H1 (cell line): Measurements from ENCODE around the gene ZNF385B. TPM values are rescaled to one million over a fixed set of nuclear protein-coding genes. Genes with fewer than 3 reads are reported as not detected.

Experiments used
- CTCF ChIA-PET: fragments of 300-600 bp; sonication (Branson Sonifier 250); formaldehyde crosslinking; loops from one replicate; lab custom pipeline; 2021; ENCODE audit not compliant: partially characterized antibody; lab: Charles Lee
- POLR2A ChIA-PET: fragments of 300-600 bp; sonication (Branson Sonifier 250); formaldehyde crosslinking; loops from one replicate; lab custom pipeline; 2021; ENCODE audit warnings: inconsistent platforms; ENCODE audit not compliant: partially characterized antibody; lab: Charles Lee
- DNase-seq, 2 experiments: peaks; one replicate each; pipeline versions ENCODE4 v3.0.0 to v3.0.0-alpha.2; 2010 to 2022; ENCODE audit warnings: low spot score in 2 of 2, low read depth in 1 of 2, mixed read lengths in 1 of 2
- FAIRE-seq: peaks from 2 replicates; lab custom pipeline; 2011; peaks lifted over from hg19 to GRCh38; lab: Jason Lieb, UNC
- H2AFZ ChIP-seq: 2 replicates; pipeline ENCODE4 v1.8.1; 2012; ENCODE audit warnings: low read length, inconsistent platforms
- H2AK5ac ChIP-seq: 2 replicates; pipeline ENCODE4 v1.6.1; 2013; ENCODE audit warnings: low read depth, low read length
- H2BK120ac ChIP-seq: replicated peaks from 2 replicates; pipeline ENCODE3; 2013; ENCODE audit warnings: low read depth, low read length, inconsistent platforms
- H2BK12ac ChIP-seq: 2 replicates; pipeline ENCODE4 v1.6.1; 2013; ENCODE audit warnings: low read depth, low read length
- H2BK15ac ChIP-seq: 2 replicates; pipeline ENCODE4 v1.6.1; 2013; ENCODE audit warnings: low read length
- H2BK20ac ChIP-seq: 2 replicates; pipeline ENCODE4 v1.6.1; 2013; ENCODE audit warnings: low read length
- H2BK5ac ChIP-seq: 2 replicates; pipeline ENCODE4 v1.6.1; 2013; ENCODE audit warnings: low read depth, low read length
- H3K14ac ChIP-seq: 2 replicates; pipeline ENCODE4 v1.6.1; 2013; ENCODE audit warnings: inconsistent platforms; ENCODE audit not compliant: insufficient read length
- H3K18ac ChIP-seq: 2 replicates; pipeline ENCODE4 v1.6.1; 2013; ENCODE audit warnings: low read length; ENCODE audit errors: extremely low read depth
- H3K23ac ChIP-seq: 2 replicates; pipeline ENCODE4 v1.6.1; 2013; ENCODE audit warnings: inconsistent platforms; ENCODE audit not compliant: insufficient read length
- H3K23me2 ChIP-seq: 2 replicates; pipeline ENCODE4 v1.6.1; 2013; ENCODE audit warnings: low read depth, low read length
- H3K27ac ChIP-seq: 2 replicates; pipeline ENCODE4 v1.6.1; 2011; ENCODE audit warnings: low read depth, low read length, inconsistent platforms
- H3K27me3 ChIP-seq, 4 experiments: replicated peaks in 1 of 4; 1 replicate in 1 of 4; 2 replicates in 3 of 4; pipeline versions ENCODE4 v1.6.1 to v1.8.1; 2011 to 2013; ENCODE audit warnings: low read length in 3 of 4, mild to moderate bottlenecking in 3 of 4, inconsistent platforms in 2 of 4, mixed read lengths in 2 of 4, moderate library complexity in 1 of 4; ENCODE audit not compliant: control insufficient read depth in 3 of 4, insufficient read depth in 3 of 4; ENCODE audit errors: extremely low read depth in 1 of 4
- H3K36me3 ChIP-seq, 4 experiments: 2 replicates each; pipeline versions ENCODE4 v1.6.1 to v1.8.1; 2011 to 2013; ENCODE audit warnings: mild to moderate bottlenecking in 4 of 4, low read length in 3 of 4, moderate library complexity in 2 of 4, control low read depth in 1 of 4, inconsistent platforms in 1 of 4; ENCODE audit not compliant: insufficient read depth in 4 of 4, control insufficient read depth in 2 of 4
- H3K4ac ChIP-seq: replicated peaks from 2 replicates; pipeline ENCODE3; 2013; ENCODE audit warnings: low read length, low read depth, mixed read lengths, inconsistent platforms; ENCODE audit not compliant: insufficient read length
- H3K4me1 ChIP-seq, 4 experiments: replicated peaks in 1 of 4; 1 replicate in 1 of 4; 2 replicates in 3 of 4; pipeline versions ENCODE4 v1.6.1 to v1.8.1; 2011 to 2013; ENCODE audit warnings: low read length in 3 of 4, inconsistent platforms in 2 of 4, mixed read lengths in 1 of 4; ENCODE audit not compliant: insufficient read depth in 4 of 4, control insufficient read depth in 3 of 4
- H3K4me2 ChIP-seq, 2 experiments: 2 replicates each; pipeline versions ENCODE4 v1.6.1 to v1.8.1; 2011 to 2013; ENCODE audit warnings: low read depth in 2 of 2, low read length in 2 of 2, control low read depth in 1 of 2, inconsistent platforms in 1 of 2, mild to moderate bottlenecking in 1 of 2; ENCODE audit not compliant: insufficient read depth in 1 of 2
- H3K4me3 ChIP-seq, 4 experiments: fragments of 200-600, 300-600 bp in 1 of 4; sonication (generic), shearing (Covaris generic), sonication (Bioruptor Twin) in 1 of 4; 2 replicates each; pipeline versions ENCODE4 v1.5.1 to v1.8.1; 2011 to 2016; ENCODE audit warnings: low read length in 4 of 4, low read depth in 3 of 4, control low read depth in 2 of 4, inconsistent platforms in 2 of 4, mild to moderate bottlenecking in 2 of 4, mixed read lengths in 1 of 4, moderate library complexity in 1 of 4; ENCODE audit not compliant: insufficient read depth in 2 of 4; ENCODE audit errors: extremely low read depth in 1 of 4
- H3K56ac ChIP-seq: replicated peaks from 2 replicates; pipeline ENCODE3; 2013; ENCODE audit warnings: low read depth, mild to moderate bottlenecking, mixed read lengths, low read length, inconsistent platforms; ENCODE audit not compliant: insufficient read length
- H3K79me1 ChIP-seq: 2 replicates; pipeline ENCODE4 v1.6.1; 2013; ENCODE audit warnings: low read depth, low read length, control low read depth
- H3K79me2 ChIP-seq, 2 experiments: 2 replicates each; pipeline versions ENCODE4 v1.6.1 to v1.8.1; 2012 to 2013; ENCODE audit warnings: low read length in 2 of 2, mild to moderate bottlenecking in 2 of 2, inconsistent platforms in 1 of 2; ENCODE audit not compliant: insufficient read depth in 2 of 2, control insufficient read depth in 1 of 2
- H3K9ac ChIP-seq, 4 experiments: replicated peaks in 1 of 4; 1 replicate in 1 of 4; 2 replicates in 3 of 4; pipeline versions ENCODE4 v1.6.1 to v1.8.1; 2011 to 2013; ENCODE audit warnings: low read depth in 3 of 4, low read length in 3 of 4, control low read depth in 2 of 4, mild to moderate bottlenecking in 2 of 4, moderate library complexity in 2 of 4, inconsistent platforms in 1 of 4; ENCODE audit errors: extremely low read depth in 1 of 4
- H3K9me3 ChIP-seq, 2 experiments: 2 replicates each; pipeline versions ENCODE4 v1.6.1 to v1.8.1; 2012 to 2013; ENCODE audit warnings: mild to moderate bottlenecking in 2 of 2, moderate library complexity in 2 of 2, control low read depth in 1 of 2, inconsistent platforms in 1 of 2, low read depth in 1 of 2, low read length in 1 of 2, mixed read lengths in 1 of 2; ENCODE audit not compliant: insufficient read depth in 2 of 2
- H4K20me1 ChIP-seq, 2 experiments: replicated peaks in 1 of 2; 2 replicates each; pipeline versions ENCODE3 to v1.8.1; 2011 to 2013; ENCODE audit warnings: inconsistent platforms in 2 of 2, low read length in 2 of 2, mild to moderate bottlenecking in 1 of 2; ENCODE audit not compliant: insufficient read depth in 2 of 2, control insufficient read depth in 1 of 2
- H4K5ac ChIP-seq: 2 replicates; pipeline ENCODE4 v1.6.1; 2013; ENCODE audit warnings: low read length, low read depth, mixed read lengths, inconsistent platforms; ENCODE audit not compliant: insufficient read length
- H4K8ac ChIP-seq: 2 replicates; pipeline ENCODE4 v1.8.0; 2013; ENCODE audit warnings: mild to moderate bottlenecking, moderate library complexity, low read length, inconsistent platforms; ENCODE audit not compliant: insufficient read depth; ENCODE audit errors: extremely low read depth
- H4K91ac ChIP-seq: replicated peaks from 2 replicates; pipeline ENCODE3; 2013; ENCODE audit warnings: low read length, mixed read lengths, inconsistent platforms; ENCODE audit not compliant: insufficient read length
- CBX5 ChIP-seq: fragments of 300-800, 300-1000 bp; sonication (generic); IDR thresholded peaks from 2 replicates; pipeline ENCODE4 v1.7.1; 2016; ENCODE audit warnings: antibody characterized with exemption, low read length, low read depth
- CEBPB ChIP-seq: IDR thresholded peaks from 2 replicates; pipeline ENCODE4 v1.6.1; 2012; ENCODE audit warnings: low read depth, low read length
- EGR1 ChIP-seq: IDR thresholded peaks from 2 replicates; pipeline ENCODE4 v1.6.1; 2011; ENCODE audit warnings: low read depth, low read length, borderline replicate concordance
- FOSL1 ChIP-seq: IDR thresholded peaks from 2 replicates; pipeline ENCODE4 v1.6.1; 2011; ENCODE audit warnings: mild to moderate bottlenecking, low read depth, low read length, moderate library complexity; ENCODE audit not compliant: insufficient read depth
- KDM4A ChIP-seq: IDR thresholded peaks from one replicate; pipeline ENCODE4 v1.7.1; 2012; ENCODE audit warnings: low read depth, mild to moderate bottlenecking, moderate library complexity, low read length, inconsistent platforms; ENCODE audit not compliant: severe bottlenecking
- KDM5A ChIP-seq: fragments of 200-600 bp; IDR thresholded peaks from 2 replicates; pipeline ENCODE4 v1.7.1; 2012; ENCODE audit warnings: mild to moderate bottlenecking, low read length, inconsistent platforms, mixed read lengths
- NRF1 ChIP-seq: IDR thresholded peaks from 2 replicates; pipeline ENCODE4 v1.6.1; 2011; ENCODE audit warnings: mild to moderate bottlenecking, low read depth, low read length, improper control_type of control experiment
- POLR2A ChIP-seq, 2 experiments: IDR thresholded peaks; 1 replicate in 1 of 2; 2 replicates in 1 of 2; pipeline ENCODE4 v1.6.1; 2011; ENCODE audit warnings: low read depth in 2 of 2, low read length in 2 of 2, mild to moderate bottlenecking in 2 of 2; ENCODE audit errors: control extremely low read depth in 1 of 2
- RFX5 ChIP-seq: IDR thresholded peaks from 2 replicates; pipeline ENCODE4 v1.6.1; 2011; ENCODE audit warnings: low read depth, low read length, improper control_type of control experiment, borderline replicate concordance
- SAP30 ChIP-seq: fragments of 300-600 bp; sonication (generic); IDR thresholded peaks from 2 replicates; pipeline ENCODE4 v1.7.1; 2012; ENCODE audit warnings: low read length, moderate library complexity, mild to moderate bottlenecking, inconsistent platforms; ENCODE audit not compliant: insufficient read depth, insufficient replicate concordance
- SIN3A ChIP-seq, 2 experiments: IDR thresholded peaks in 1 of 2; conservative IDR thresholded peaks in 1 of 2; 2 replicates each; pipeline ENCODE4 v1.6.1; 2011 to 2012; ENCODE audit warnings: low read length in 2 of 2, improper control_type of control experiment in 1 of 2, low read depth in 1 of 2, mild to moderate bottlenecking in 1 of 2
- SIRT6 ChIP-seq: IDR thresholded peaks from one replicate; pipeline ENCODE4 v1.7.1; 2012; ENCODE audit warnings: low read length, inconsistent platforms
- SP1 ChIP-seq: IDR thresholded peaks from 2 replicates; pipeline ENCODE4 v1.6.1; 2011; ENCODE audit warnings: low read depth, low read length
- WGBS, 2 experiments: shearing (Covaris generic) in 1 of 2; methylation state at CpG; one replicate each; pipeline versions ENCODE4 v1.1.6 to v1.1.7; 2013 to 2015; ENCODE audit warnings: low lambda C conversion rate in 2 of 2, mixed read lengths in 2 of 2, inconsistent platforms in 1 of 2, low coverage in 1 of 2, missing lambda C conversion rate in 1 of 2; ENCODE audit not compliant: insufficient replicate concordance in 2 of 2, insufficient coverage in 1 of 2, insufficient read length in 1 of 2; ENCODE audit errors: extremely low coverage in 1 of 2, missing lambda C conversion rate in 1 of 2; 5-methylcytosine and 5-hydroxymethylcytosine counted together
- polyA plus RNA-seq, 7 experiments: library from polyadenylated mRNA; depleted of rRNA in 3 of 7; stranded (reverse) in 5 of 7; unstranded in 2 of 7; fragments of >200 nt in 5 of 7; fragments of 200-250 nt in 2 of 7; gene quantifications; 1 replicate in 5 of 7; 2 replicates in 1 of 7; 4 replicates in 1 of 7; pipeline versions ENCODE4 v1.2.1 to v1.2.3, GENCODE V29; 2011 to 2013; ENCODE audit warnings: missing spikeins in 2 of 7, mixed read lengths in 2 of 7
- total RNA-seq: library from RNA; stranded (reverse); fragmentation: NEBNext Ultra II Directional; extraction: Animal tissue kit (Norgen Biotek cat#: 25700); gene quantifications from 2 replicates; pipeline ENCODE4 v1.2.1, GENCODE V29; 2021
- TF ChIP-seq, protein P1 (sequence below): IDR thresholded peaks from 2 replicates; pipeline ENCODE4 v1.6.1; 2011; ENCODE audit warnings: low read depth, mild to moderate bottlenecking, low read length; ENCODE audit not compliant: insufficient read depth

ZNF385B gene
- total and polyA plus RNA-seq, 2 of the 8 experiments (the other 6 are each of a cell fraction or from before 2014, with no cell fraction given), result 1.1 to 3.7 TPM

DNA sequence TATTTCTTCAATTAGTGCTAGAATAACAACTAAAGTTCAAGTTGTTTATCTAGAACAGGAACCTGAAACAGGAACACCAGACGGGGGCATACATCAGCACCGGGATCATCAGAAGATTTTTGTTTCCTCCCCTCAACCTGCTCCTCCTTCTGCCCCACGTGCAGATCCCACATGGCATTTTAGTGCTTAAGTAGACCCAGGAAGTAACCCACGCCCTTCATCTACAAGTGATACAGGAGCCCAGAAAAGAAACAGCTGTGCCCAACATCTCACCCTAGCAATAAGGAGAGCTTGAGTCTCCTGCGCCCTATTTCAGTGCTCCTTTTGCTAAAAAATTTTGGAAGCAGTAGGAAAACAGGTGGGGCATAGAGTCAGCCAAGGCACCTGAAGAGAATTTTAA, 5.2 kb downstream of the ZNF385B start:
- no peaks in the 10 kb centered on the region for H4K20me1 ChIP-seq
- no peak overlapping the region for H3K14ac ChIP-seq
- no peak overlapping the region for H4K8ac ChIP-seq
- H2BK120ac ChIP-seq, result no peak overlapping the region
- H3K36me3 ChIP-seq, result no peaks in the 10 kb centered on the region; a peak in 1 of 8 replicates
- H3K4me2 ChIP-seq, result no peak overlapping the region
- FAIRE-seq, result no peak
- no peak overlapping the region for H3K18ac ChIP-seq
- no peak overlapping the region for H3K4me3 ChIP-seq
- no peak overlapping the region for H2BK12ac ChIP-seq
- no peak overlapping the region for H2AK5ac ChIP-seq
- no peak overlapping the region for H2BK15ac ChIP-seq
- H2BK20ac ChIP-seq, result no peak overlapping the region
- H3K79me1 ChIP-seq, result no peaks in the 10 kb centered on the region
- H3K4me1 ChIP-seq, result peaks cover 0 to 2% (median 0%) of the 10 kb centered on the region in 4 experiments; a peak in 1 of 7 replicates
- no peak overlapping the region for H4K5ac ChIP-seq
- peaks cover 5% of the 10 kb centered on the region; the same call in 1 of the 2 replicates for H3K23me2 ChIP-seq
- H3K4ac ChIP-seq, result no peak overlapping the region
- 75% methylated on average over 5 of the region's 5 CpGs; no CpG with 5 or more reads in 1 of the 2 experiments for WGBS, 2 experiments
- no peak overlapping the region for H3K23ac ChIP-seq
- H3K9me3 ChIP-seq, result no peaks in the 10 kb centered on the region
- H3K9ac ChIP-seq, result no peak overlapping the region
- DNase-seq, result no peak
- no peaks in the 10 kb centered on the region for H3K79me2 ChIP-seq
- H3K27ac ChIP-seq, result no peak overlapping the region
- H2AFZ ChIP-seq, result no peak overlapping the region
- no peak overlapping the region for H4K91ac ChIP-seq
- ChIA-PET POLR2A (no interaction called here), CTCF (interaction anchor here (2.1 to 3.7 kb wide), 2 partner anchors 8 to 43 kb away, joined by 7 to 15 read pairs; no protein-coding TSS in a partner anchor)
- no peak overlapping the region for H3K56ac ChIP-seq
- peaks cover 0 to 17% (median 5%) of the 10 kb centered on the region in 4 experiments; a peak in 4 of 7 replicates for H3K27me3 ChIP-seq
- H2BK5ac ChIP-seq, result no peak overlapping the region
- no peak for TF ChIP-seq CBX5
- TF ChIP-seq KDM4A, result no peak
- TF ChIP-seq SP1, result no peak
- no peak for TF ChIP-seq SIN3A (conservative IDR thresholded peaks at IDR 0.05 in 1 of 2, IDR thresholded peaks at IDR 0.05 in 1 of 2; ENCODE audit: low read depth in 1 of 2, low read length in 2 of 2)
- TF ChIP-seq SAP30, result no peak
- TF ChIP-seq CEBPB, result no peak
- TF ChIP-seq SIRT6, result no peak
- no peak for TF ChIP-seq RFX5
- TF ChIP-seq NRF1, result no peak
- no peak for TF ChIP-seq EGR1
- no peak for TF ChIP-seq FOSL1
- TF ChIP-seq POLR2A (IDR thresholded peaks at IDR 0.05; ENCODE audit: control extremely low read depth in 1 of 2, low read depth in 2 of 2, low read length in 2 of 2), result no peak
- TF ChIP-seq KDM5A, result no peak
- TF ChIP-seq, protein P1, sequence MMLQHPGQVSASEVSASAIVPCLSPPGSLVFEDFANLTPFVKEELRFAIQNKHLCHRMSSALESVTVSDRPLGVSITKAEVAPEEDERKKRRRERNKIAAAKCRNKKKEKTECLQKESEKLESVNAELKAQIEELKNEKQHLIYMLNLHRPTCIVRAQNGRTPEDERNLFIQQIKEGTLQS, result no peak
